ENCODE measurements around the gene PDHX.

The PDHX gene

DNA sequence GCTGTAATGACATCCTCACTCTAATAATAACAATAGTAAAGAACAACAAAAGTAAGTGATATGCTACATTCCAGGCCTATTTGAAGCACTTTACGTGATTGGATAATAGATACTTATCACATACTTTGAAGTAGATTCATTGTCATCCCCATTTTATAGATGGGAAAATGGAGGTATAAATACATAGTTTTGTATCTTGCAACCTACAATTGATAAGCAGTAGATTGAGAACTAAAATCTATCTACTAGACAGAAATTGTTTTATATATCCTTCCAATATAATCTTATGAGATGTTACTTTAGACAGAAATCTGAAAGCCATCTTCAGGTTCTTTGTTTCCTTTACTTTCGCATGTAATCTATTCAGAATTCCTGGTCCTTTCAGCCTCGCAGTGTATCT, 118.0 kb downstream of the PDHX start:
- Histone ChIP-seq H3K27me3 (ENCODE audit: control insufficient read depth in 3 of 3, insufficient read depth in 3 of 3, low read depth in 1 of 3, low read length in 3 of 3) (no peaks in the 10 kb centered on the region), H2BK120ac (ENCODE audit: low read depth, low read length) (no peak overlapping the region), H3K4me3 (ENCODE audit: low read length in 2 of 2) (no peak overlapping the region), H3K4me2 (ENCODE audit: insufficient read depth, low read length, poor library complexity, severe bottlenecking) (no peak overlapping the region), H3K4ac (ENCODE audit: low read length) (no peak overlapping the region), H3K18ac (ENCODE audit: low read length) (no peak overlapping the region), H3K4me1 (ENCODE audit: control insufficient read depth in 2 of 2, insufficient read depth in 1 of 2, low read depth in 1 of 2, low read length in 2 of 2) (no peaks in the 10 kb centered on the region), H2BK15ac (ENCODE audit: low read length) (no peak overlapping the region), H3K27ac (replicated peaks; ENCODE audit: low read length) (no peak overlapping the region), H2BK12ac (ENCODE audit: low read length) (no peak overlapping the region), H2AFZ (ENCODE audit: low read length) (no peak overlapping the region), H3K14ac (ENCODE audit: low read length) (no peak overlapping the region), H3K79me1 (ENCODE audit: low read depth, low read length) (peaks cover 3% of the 10 kb centered on the region), H3K9ac (ENCODE audit: low read depth, low read length, poor library complexity) (no peak overlapping the region), H3K36me3 (replicated peaks in 1 of 2; ENCODE audit: control insufficient read depth in 2 of 2, insufficient read depth in 2 of 2, low read length in 2 of 2) (no peaks in the 10 kb centered on the region), H4K91ac (ENCODE audit: low read depth, low read length, poor library complexity) (no peak overlapping the region), H3K23ac (ENCODE audit: low read depth, low read length, poor library complexity) (no peak overlapping the region), H2BK5ac (ENCODE audit: low read length) (no peak overlapping the region), H3K9me3 (replicated peaks in 1 of 2; ENCODE audit: control insufficient read depth in 2 of 2, insufficient read depth in 1 of 2, low read depth in 1 of 2, low read length in 2 of 2) (no peaks in the 10 kb centered on the region), H2AK5ac (ENCODE audit: low read depth, low read length) (no peak overlapping the region), H4K8ac (ENCODE audit: low read depth, low read length) (no peak overlapping the region)
- no peak for DNase-seq (ENCODE audit: low spot score)
- WGBS, 2 donors (ENCODE audit: extremely low coverage in 2 of 2, insufficient read length in 2 of 2, insufficient replicate concordance in 1 of 2), result no CpG with 5 or more reads among the region's 3 CpGs

GRCh38 chr11:35035894-35036408, 119.5 kb downstream of the PDHX start:
- Histone ChIP-seq H2AK5ac (ENCODE audit: low read depth, low read length) (no peak overlapping the region), H3K4ac (ENCODE audit: low read length) (no peak overlapping the region), H2BK15ac (ENCODE audit: low read length) (no peak overlapping the region), H3K14ac (ENCODE audit: low read length) (no peak overlapping the region), H3K4me2 (ENCODE audit: insufficient read depth, low read length, poor library complexity, severe bottlenecking) (no peak overlapping the region), H3K36me3 (replicated peaks in 1 of 2; ENCODE audit: control insufficient read depth in 2 of 2, insufficient read depth in 2 of 2, low read length in 2 of 2) (no peaks in the 10 kb centered on the region), H3K23ac (ENCODE audit: low read depth, low read length, poor library complexity) (no peak overlapping the region), H3K79me1 (ENCODE audit: low read depth, low read length) (peaks cover 3% of the 10 kb centered on the region), H3K18ac (ENCODE audit: low read length) (no peak overlapping the region), H3K27me3 (ENCODE audit: control insufficient read depth in 3 of 3, insufficient read depth in 3 of 3, low read depth in 1 of 3, low read length in 3 of 3) (no peaks in the 10 kb centered on the region), H4K8ac (ENCODE audit: low read depth, low read length) (no peak overlapping the region), H2BK120ac (ENCODE audit: low read depth, low read length) (no peak overlapping the region), H2BK12ac (ENCODE audit: low read length) (no peak overlapping the region), H2AFZ (ENCODE audit: low read length) (no peak overlapping the region), H3K9ac (ENCODE audit: low read depth, low read length, poor library complexity) (no peak overlapping the region), H3K27ac (replicated peaks; ENCODE audit: low read length) (no peak overlapping the region), H3K9me3 (replicated peaks in 1 of 2; ENCODE audit: control insufficient read depth in 2 of 2, insufficient read depth in 1 of 2, low read depth in 1 of 2, low read length in 2 of 2) (no peaks in the 10 kb centered on the region), H3K4me3 (ENCODE audit: low read length in 2 of 2) (no peak overlapping the region), H2BK5ac (ENCODE audit: low read length) (no peak overlapping the region), H3K4me1 (ENCODE audit: control insufficient read depth in 2 of 2, insufficient read depth in 1 of 2, low read depth in 1 of 2, low read length in 2 of 2) (no peaks in the 10 kb centered on the region), H4K91ac (ENCODE audit: low read depth, low read length, poor library complexity) (no peak overlapping the region)
- no CpG with 5 or more reads among the region's 3 CpGs for WGBS, 2 donors (ENCODE audit: extremely low coverage in 2 of 2, insufficient read length in 2 of 2, insufficient replicate concordance in 1 of 2)
- DNase-seq (ENCODE audit: low spot score), result no peak

GRCh38 chr11:35036639-35037038, 120.2 kb downstream of the PDHX start:
- no peak overlapping the region for H2BK15ac ChIP-seq (ENCODE audit: low read length)
- no peak overlapping the region for H4K8ac ChIP-seq (ENCODE audit: low read depth, low read length)
- no peaks in the 10 kb centered on the region for H3K9me3 ChIP-seq (replicated peaks in 1 of 2; ENCODE audit: control insufficient read depth in 2 of 2, insufficient read depth in 1 of 2, low read depth in 1 of 2, low read length in 2 of 2)
- H3K4ac ChIP-seq (ENCODE audit: low read length), result no peak overlapping the region
- H2BK5ac ChIP-seq (ENCODE audit: low read length), result no peak overlapping the region
- no peak overlapping the region for H3K27ac ChIP-seq (replicated peaks; ENCODE audit: low read length)
- H3K36me3 ChIP-seq (replicated peaks in 1 of 2; ENCODE audit: control insufficient read depth in 2 of 2, insufficient read depth in 2 of 2, low read length in 2 of 2), result no peaks in the 10 kb centered on the region
- no peak overlapping the region for H2AFZ ChIP-seq (ENCODE audit: low read length)
- H3K27me3 ChIP-seq (ENCODE audit: control insufficient read depth in 3 of 3, insufficient read depth in 3 of 3, low read depth in 1 of 3, low read length in 3 of 3), result no peaks in the 10 kb centered on the region
- no peak overlapping the region for H3K14ac ChIP-seq (ENCODE audit: low read length)
- H3K18ac ChIP-seq (ENCODE audit: low read length), result no peak overlapping the region
- no peak overlapping the region for H2AK5ac ChIP-seq (ENCODE audit: low read depth, low read length)
- H3K9ac ChIP-seq (ENCODE audit: low read depth, low read length, poor library complexity), result no peak overlapping the region
- H3K23ac ChIP-seq (ENCODE audit: low read depth, low read length, poor library complexity), result no peak overlapping the region
- no peak overlapping the region for H4K91ac ChIP-seq (ENCODE audit: low read depth, low read length, poor library complexity)
- no peak overlapping the region for H2BK120ac ChIP-seq (ENCODE audit: low read depth, low read length)
- H2BK12ac ChIP-seq (ENCODE audit: low read length), result no peak overlapping the region
- WGBS, 2 donors (ENCODE audit: extremely low coverage in 2 of 2, insufficient read length in 2 of 2, insufficient replicate concordance in 1 of 2), result no CpG with 5 or more reads among the region's 3 CpGs
- no peak for DNase-seq (ENCODE audit: low spot score)
- no peak overlapping the region for H3K4me2 ChIP-seq (ENCODE audit: insufficient read depth, low read length, poor library complexity, severe bottlenecking)
- no peaks in the 10 kb centered on the region for H3K4me1 ChIP-seq (ENCODE audit: control insufficient read depth in 2 of 2, insufficient read depth in 1 of 2, low read depth in 1 of 2, low read length in 2 of 2)
- H3K4me3 ChIP-seq (ENCODE audit: low read length in 2 of 2), result no peak overlapping the region
- peaks cover 3% of the 10 kb centered on the region for H3K79me1 ChIP-seq (ENCODE audit: low read depth, low read length)

GRCh38 chr11:35038211-35038928, 122.0 kb downstream of the PDHX start:
- Histone ChIP-seq H3K9ac (ENCODE audit: low read depth, low read length, poor library complexity) (no peak overlapping the region), H3K36me3 (replicated peaks in 1 of 2; ENCODE audit: control insufficient read depth in 2 of 2, insufficient read depth in 2 of 2, low read length in 2 of 2) (no peaks in the 10 kb centered on the region), H2BK5ac (ENCODE audit: low read length) (no peak overlapping the region), H3K4me3 (ENCODE audit: low read length in 2 of 2) (no peak overlapping the region), H3K4ac (ENCODE audit: low read length) (no peak overlapping the region), H3K14ac (ENCODE audit: low read length) (no peak overlapping the region), H2BK12ac (ENCODE audit: low read length) (no peak overlapping the region), H3K4me1 (ENCODE audit: control insufficient read depth in 2 of 2, insufficient read depth in 1 of 2, low read depth in 1 of 2, low read length in 2 of 2) (no peaks in the 10 kb centered on the region), H3K23ac (ENCODE audit: low read depth, low read length, poor library complexity) (no peak overlapping the region), H3K18ac (ENCODE audit: low read length) (no peak overlapping the region), H4K8ac (ENCODE audit: low read depth, low read length) (no peak overlapping the region), H4K91ac (ENCODE audit: low read depth, low read length, poor library complexity) (no peak overlapping the region), H3K27me3 (ENCODE audit: control insufficient read depth in 3 of 3, insufficient read depth in 3 of 3, low read depth in 1 of 3, low read length in 3 of 3) (no peaks in the 10 kb centered on the region), H2AFZ (ENCODE audit: low read length) (no peak overlapping the region), H3K27ac (replicated peaks; ENCODE audit: low read length) (no peak overlapping the region), H3K9me3 (replicated peaks in 1 of 2; ENCODE audit: control insufficient read depth in 2 of 2, insufficient read depth in 1 of 2, low read depth in 1 of 2, low read length in 2 of 2) (no peaks in the 10 kb centered on the region), H2BK120ac (ENCODE audit: low read depth, low read length) (no peak overlapping the region), H2BK15ac (ENCODE audit: low read length) (no peak overlapping the region), H3K4me2 (ENCODE audit: insufficient read depth, low read length, poor library complexity, severe bottlenecking) (no peak overlapping the region), H2AK5ac (ENCODE audit: low read depth, low read length) (no peak overlapping the region), H3K79me1 (ENCODE audit: low read depth, low read length) (peaks cover 3% of the 10 kb centered on the region)
- DNase-seq (ENCODE audit: low spot score), result no peak
- WGBS, 2 donors (ENCODE audit: extremely low coverage in 2 of 2, insufficient read length in 2 of 2, insufficient replicate concordance in 1 of 2), result no CpG with 5 or more reads among the region's 5 CpGs
